K562 (cell line): ENCODE results near the gene SDK1. TPM values are rescaled to one million over a fixed set of nuclear protein-coding genes. Genes with fewer than 3 reads are reported as not detected.

Experiments used
- ATAC-seq: fragments of 200-7000 bp; cut with Tn5 transposase; 3 replicates; pipeline ENCODE4 v1.9.1; 2020; ENCODE audit warnings: moderate library complexity
- BruUV-seq: library from RNA; stranded (reverse); fragments of 400-500 nt; replicated peaks from 2 replicates; lab custom pipeline; 2021; lab: Mats Ljungman, UMichigan
- CTCF ChIA-PET: fragments of 300-600 bp; formaldehyde crosslinking; extraction: SDS; loops from one replicate; lab custom pipeline; 2021; ENCODE audit warnings: low intra/inter-chr PET ratio; lab: Yijun Ruan, JAX
- POLR2A ChIA-PET: fragments of 300-600, 350-650 bp; sonication (Branson Sonifier 250); formaldehyde crosslinking; extraction: SDS; loops from one replicate; lab custom pipeline; 2021; ENCODE audit warnings: antibody characterized with exemption, inconsistent platforms; lab: Yijun Ruan, JAX
- DNase-seq, 4 experiments: peaks; one replicate each; pipeline versions ENCODE4 v3.0.0 to v3.0.0-alpha.2; 2011 to 2018; ENCODE audit warnings: low spot score in 3 of 4, mixed read lengths in 3 of 4; ENCODE audit errors: extremely low read depth in 1 of 4
- FAIRE-seq: peaks from 2 replicates; lab custom pipeline; 2011; peaks lifted over from hg19 to GRCh38; lab: Jason Lieb, UNC
- H2AFZ ChIP-seq: 2 replicates; pipeline ENCODE4 v1.6.0; 2011; ENCODE audit warnings: low read depth, low read length, control low read depth, inconsistent platforms
- H3K27ac ChIP-seq: fragments of 200-600 bp; 3 replicates; pipeline ENCODE4 v1.8.0; 2011; ENCODE audit warnings: low read depth, mild to moderate bottlenecking, control low read depth, inconsistent platforms, low read length, moderate library complexity, mixed read lengths; ENCODE audit errors: extremely low read depth
- H3K27me3 ChIP-seq, 2 experiments: fragments of 300-600 bp in 1 of 2; 2 replicates in 1 of 2; 3 replicates in 1 of 2; pipeline versions ENCODE4 v1.6.0 to v1.8.0; 2011; ENCODE audit warnings: inconsistent platforms in 2 of 2, low read length in 2 of 2, mild to moderate bottlenecking in 1 of 2, mixed read lengths in 1 of 2, moderate library complexity in 1 of 2; ENCODE audit not compliant: control insufficient read depth in 2 of 2, insufficient read depth in 2 of 2
- H3K36me3 ChIP-seq: fragments of 300-600 bp; 3 replicates; pipeline ENCODE4 v1.8.0; 2011; ENCODE audit warnings: mild to moderate bottlenecking, low read length, inconsistent platforms; ENCODE audit not compliant: control insufficient read depth, insufficient read depth
- H3K4me1 ChIP-seq, 2 experiments: fragments of 200-600 bp in 1 of 2; replicated peaks in 1 of 2; 2 replicates in 1 of 2; 3 replicates in 1 of 2; pipeline versions ENCODE4 v1.5.1 to v1.8.0; 2011; ENCODE audit warnings: inconsistent platforms in 2 of 2, low read length in 2 of 2, mild to moderate bottlenecking in 1 of 2, mixed read lengths in 1 of 2, moderate library complexity in 1 of 2; ENCODE audit not compliant: control insufficient read depth in 2 of 2, insufficient read depth in 2 of 2
- H3K4me2 ChIP-seq: 2 replicates; pipeline ENCODE4 v1.6.1; 2011; ENCODE audit warnings: low read length, control low read depth, inconsistent platforms, mixed read lengths; ENCODE audit not compliant: insufficient read depth
- H3K4me3 ChIP-seq: fragments of 200-600 bp; sonication (generic), shearing (Covaris generic); 2 replicates; pipeline ENCODE4 v1.5.1; 2016; ENCODE audit warnings: control low read depth, inconsistent platforms
- H3K79me2 ChIP-seq: fragments of 200-600 bp; 3 replicates; pipeline ENCODE4 v1.8.0; 2011; ENCODE audit warnings: low read length, inconsistent platforms; ENCODE audit not compliant: control insufficient read depth, insufficient read depth
- H3K9ac ChIP-seq, 2 experiments: 2 replicates each; pipeline versions ENCODE4 v1.6.0 to v1.6.1; 2011; ENCODE audit warnings: low read depth in 2 of 2, low read length in 2 of 2, control low read depth in 1 of 2, inconsistent platforms in 1 of 2, mild to moderate bottlenecking in 1 of 2, mixed read lengths in 1 of 2; ENCODE audit not compliant: insufficient read depth in 1 of 2
- H3K9me1 ChIP-seq: one replicate; pipeline ENCODE4 v1.6.0; 2011; ENCODE audit warnings: inconsistent platforms, mild to moderate bottlenecking, low read length, moderate library complexity; ENCODE audit not compliant: control insufficient read depth, insufficient read depth
- H3K9me3 ChIP-seq: replicated peaks from 2 replicates; pipeline ENCODE4 v1.5.1; 2011; ENCODE audit warnings: low read depth, low read length, inconsistent platforms; ENCODE audit not compliant: control insufficient read depth, insufficient read depth
- H4K20me1 ChIP-seq: replicated peaks from 2 replicates; pipeline ENCODE4 v1.6.1; 2011; ENCODE audit warnings: low read length, inconsistent platforms, mixed read lengths; ENCODE audit not compliant: control insufficient read depth, insufficient read depth
- ARHGAP35 ChIP-seq: fragments of 450-650 bp; IDR thresholded peaks from 2 replicates; pipeline ENCODE4 v1.6.1; 2018; ENCODE audit not compliant: partially characterized antibody
- CAMTA2 ChIP-seq: fragments of 250-450 bp; sonication (Bioruptor Pico); conservative IDR thresholded peaks from 2 replicates; pipeline ENCODE4 v1.5.1; 2022
- CBX2 ChIP-seq: fragments of 200-600 bp; sonication (generic); IDR thresholded peaks from one replicate; pipeline ENCODE4 v1.6.1; 2012; ENCODE audit warnings: mild to moderate bottlenecking, low read length, inconsistent platforms; ENCODE audit not compliant: insufficient read depth, poor library complexity, severe bottlenecking
- DNMT1 ChIP-seq: fragments of 450-650 bp; IDR thresholded peaks from 2 replicates; pipeline ENCODE4 v1.6.1; 2016; ENCODE audit warnings: antibody characterized with exemption, mild to moderate bottlenecking
- ELF1 ChIP-seq: fragments of 200-800 bp; sonication (Bioruptor generic); IDR thresholded peaks from 2 replicates; pipeline ENCODE4 v1.6.1; 2016; ENCODE audit warnings: missing genetic modification characterization, missing compliant biosample characterization
- HIVEP1 ChIP-seq: fragments of 250-450 bp; sonication (Bioruptor Pico); IDR thresholded peaks from 2 replicates; pipeline ENCODE4 v1.4.0; 2020; ENCODE audit warnings: mild to moderate bottlenecking
- IRF2 ChIP-seq: sonication (generic); formaldehyde crosslinking; IDR thresholded peaks from 2 replicates; pipeline ENCODE4 v1.8.1; 2022; ENCODE audit warnings: mild to moderate bottlenecking, missing genetic modification reagents
- KDM5B ChIP-seq: fragments of 200-600 bp; sonication (generic); IDR thresholded peaks from 2 replicates; pipeline ENCODE4 v1.6.1; 2012; ENCODE audit warnings: low read depth, mild to moderate bottlenecking, moderate library complexity, low read length, control low read depth, inconsistent platforms; ENCODE audit not compliant: insufficient replicate concordance
- NRF1 ChIP-seq, 2 experiments: fragments of 450-650 bp; IDR thresholded peaks in 1 of 2; conservative IDR thresholded peaks in 1 of 2; 2 replicates each; pipeline ENCODE4 v1.6.1; 2014; ENCODE audit warnings: mild to moderate bottlenecking in 2 of 2
- RHOXF2B ChIP-seq: fragments of 250-450 bp; sonication (Bioruptor Pico); conservative IDR thresholded peaks from 2 replicates; pipeline ENCODE4 v1.5.1; 2021
- SNRNP70 ChIP-seq: fragments of 200-400 bp; formaldehyde crosslinking; optimal IDR thresholded peaks from 2 replicates; pipeline ENCODE3; 2017; ENCODE audit warnings: low read depth, low read length
- SREBF2 ChIP-seq: sonication (generic); formaldehyde crosslinking; IDR thresholded peaks from 2 replicates; pipeline ENCODE4 v1.4.0; 2020; ENCODE audit warnings: mild to moderate bottlenecking, missing genetic modification reagents
- ZNF174 ChIP-seq: fragments of 250-450 bp; sonication (Bioruptor Pico); IDR thresholded peaks from 2 replicates; pipeline ENCODE4 v1.4.0; 2020; ENCODE audit warnings: mild to moderate bottlenecking
- ZNF511 ChIP-seq: sonication (generic); formaldehyde crosslinking; IDR thresholded peaks from 2 replicates; pipeline ENCODE4 v1.8.0; 2022; ENCODE audit warnings: mild to moderate bottlenecking, missing genetic modification reagents
- ZNF57 ChIP-seq: fragments of 450-650 bp; formaldehyde crosslinking; IDR thresholded peaks from 2 replicates; pipeline ENCODE4 v1.4.0; 2020; ENCODE audit warnings: mild to moderate bottlenecking, moderate library complexity
- ZNF707 ChIP-seq: fragments of 250-450 bp; sonication (Bioruptor Pico); conservative IDR thresholded peaks from 2 replicates; pipeline ENCODE4 v1.8.0; 2022; ENCODE audit warnings: inconsistent platforms, mild to moderate bottlenecking, moderate library complexity
- ZNF75A ChIP-seq: fragments of 450-650 bp; formaldehyde crosslinking; IDR thresholded peaks from 2 replicates; pipeline ENCODE4 v1.4.0; 2020; ENCODE audit warnings: mild to moderate bottlenecking
- WGBS: fragments of 100-300 bp; shearing (Covaris generic); methylation state at CpG from one replicate; pipeline ENCODE4 v1.1.6; 2016; ENCODE audit warnings: low coverage, mixed read lengths; ENCODE audit not compliant: insufficient coverage; ENCODE audit errors: missing lambda C conversion rate; 5-methylcytosine and 5-hydroxymethylcytosine counted together
- in situ Hi-C: fragments of 300-500 bp; cut with MboI; formaldehyde crosslinking; loops from 4 replicates; pipeline ENCODE4 v1.15.0; 2018; ENCODE audit warnings: inconsistent platforms, mixed read lengths
- intact Hi-C: fragments of 100-400 bp; cut with micrococcal nuclease; formaldehyde crosslinking; loops from 2 replicates; pipeline ENCODE4 v1.14.2; 2022
- polyA plus RNA-seq, 8 experiments: library from polyadenylated mRNA; depleted of rRNA in 4 of 8; stranded (reverse) in 5 of 8; unstranded in 3 of 8; fragments of >200 nt; fragmentation: Nextera tagmentation in 2 of 8; fragmentation: Illumina TruSeq in 1 of 8; extraction: Ambion mirVana in 2 of 8; extraction: Trizol in 1 of 8; gene quantifications; 2 replicates each; pipeline versions ENCODE4 v1.2.1 to v1.2.3, GENCODE V29; 2011 to 2014; ENCODE audit warnings: inconsistent platforms in 1 of 8, missing spikeins in 1 of 8
- total RNA-seq, 7 experiments: library from RNA; depleted of rRNA in 6 of 7; stranded (reverse); fragments of >200 nt in 6 of 7; fragmentation: Illumina TruSeq in 2 of 7; extraction: Trizol in 2 of 7; gene quantifications; 2 replicates each; pipeline versions ENCODE4 v1.2.1 to v1.2.3, GENCODE V29; 2011 to 2021; ENCODE audit warnings: low replicate concordance in 1 of 7
- TF ChIP-seq, protein P1 (sequence below): sonication (generic); formaldehyde crosslinking; IDR thresholded peaks from 2 replicates; pipeline ENCODE4 v1.8.0; 2022; ENCODE audit warnings: mild to moderate bottlenecking, missing genetic modification reagents

Gene SDK1
- total and polyA plus RNA-seq, 9 of the 15 experiments (the other 6 are each of a cell fraction or from before 2014, with no cell fraction given), result 0.16 TPM; not detected in 8

GRCh38 chr7:4123346-4123745, 822.3 kb downstream of the SDK1 start:
- intact Hi-C loops, result no loop called here
- in situ Hi-C loops, result no loop called here
- H3K9ac ChIP-seq, result no peak overlapping the region
- no peaks in the 10 kb centered on the region for H3K36me3 ChIP-seq
- 0% methylated on average over 2 of the region's 2 CpGs for WGBS
- no peak overlapping the region for H3K4me2 ChIP-seq
- no peaks in the 10 kb centered on the region for H3K4me1 ChIP-seq
- TF ChIP-seq KDM5B (no peak), ZNF707 (no peak), ZNF75A (CRISPR knock-in tag) (no peak), CBX2 (no peak), ZNF57 (CRISPR knock-in tag) (no peak), DNMT1 (no peak), ARHGAP35 (no peak), SREBF2 (CRISPR knock-in tag) (no peak), IRF2 (CRISPR knock-in tag) (no peak), CAMTA2 (CRISPR knock-in tag) (no peak), RHOXF2B (CRISPR knock-in tag) (no peak), SNRNP70 (no peak), ZNF174 (no peak), HIVEP1 (CRISPR knock-in tag) (no peak), NRF1 (conservative IDR thresholded peaks at IDR 0.05 in 1 of 2, IDR thresholded peaks at IDR 0.05 in 1 of 2) (no peak), ZNF511 (CRISPR knock-in tag) (no peak), ELF1 (tag) (no peak)
- TF ChIP-seq, protein P1, sequence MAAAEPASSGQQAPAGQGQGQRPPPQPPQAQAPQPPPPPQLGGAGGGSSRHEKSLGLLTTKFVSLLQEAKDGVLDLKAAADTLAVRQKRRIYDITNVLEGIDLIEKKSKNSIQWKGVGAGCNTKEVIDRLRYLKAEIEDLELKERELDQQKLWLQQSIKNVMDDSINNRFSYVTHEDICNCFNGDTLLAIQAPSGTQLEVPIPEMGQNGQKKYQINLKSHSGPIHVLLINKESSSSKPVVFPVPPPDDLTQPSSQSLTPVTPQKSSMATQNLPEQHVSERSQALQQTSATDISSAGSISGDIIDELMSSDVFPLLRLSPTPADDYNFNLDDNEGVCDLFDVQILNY (CRISPR knock-in tag), result no peak
- H4K20me1 ChIP-seq, result no peaks in the 10 kb centered on the region
- H3K27me3 ChIP-seq, result peaks cover 6 to 12% of the 10 kb centered on the region in 2 experiments; a peak in 3 of 5 replicates
- FAIRE-seq, result no peak
- no peak overlapping the region for H3K4me3 ChIP-seq
- BruUV-seq, result no TSS peak
- no peak overlapping the region for H2AFZ ChIP-seq
- ChIA-PET CTCF (no interaction called here), POLR2A (no interaction called here)
- no peaks in the 10 kb centered on the region for H3K79me2 ChIP-seq
- no peak for DNase-seq
- no peak overlapping the region for H3K27ac ChIP-seq
- H3K9me3 ChIP-seq, result no peaks in the 10 kb centered on the region
- ATAC-seq, result no peak
- no peaks in the 10 kb centered on the region for H3K9me1 ChIP-seq
